ENCODE data around the gene AFF3.

DNA sequence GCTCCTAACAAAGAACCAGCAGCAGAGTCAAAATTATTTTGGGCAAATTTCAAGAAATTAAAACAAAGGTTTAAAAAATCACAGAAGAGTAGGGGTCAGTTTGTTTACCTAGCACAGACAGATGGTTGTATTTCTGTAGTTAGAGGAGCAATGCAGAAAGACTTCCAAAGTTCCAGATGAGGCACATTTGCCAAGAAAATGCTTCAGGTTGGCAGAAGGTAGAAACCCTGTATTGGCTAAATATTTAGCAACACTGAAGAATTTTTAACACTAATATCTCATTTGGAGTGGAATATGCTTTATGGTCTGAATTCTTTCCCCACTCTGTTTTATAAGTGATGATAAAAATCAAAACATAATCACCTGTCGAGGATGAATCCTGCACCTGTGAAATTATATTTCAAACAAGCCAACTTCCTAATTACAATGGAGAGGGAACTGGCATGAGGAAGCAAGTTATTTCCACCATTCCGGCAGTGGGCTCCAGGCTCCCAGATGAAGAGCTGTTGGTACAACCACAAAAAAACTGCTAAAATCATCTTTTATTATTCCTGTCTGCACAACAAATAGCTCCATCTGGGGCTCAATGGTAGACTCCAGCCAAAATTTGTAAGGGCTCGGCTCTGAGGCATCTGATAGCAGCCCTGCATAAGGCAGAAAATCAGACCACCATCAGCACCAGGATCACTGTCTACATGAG, 366.0 kb downstream of the AFF3 start:
- TF ChIP-seq POLR2A (IDR thresholded peaks at IDR 0.05) (no peak), CTCF (IDR thresholded peaks at IDR 0.05) (no peak)

All from right lobe of liver (tissue), 4 donors.